ENCODE data around the gene KCNQ5.

DNA sequence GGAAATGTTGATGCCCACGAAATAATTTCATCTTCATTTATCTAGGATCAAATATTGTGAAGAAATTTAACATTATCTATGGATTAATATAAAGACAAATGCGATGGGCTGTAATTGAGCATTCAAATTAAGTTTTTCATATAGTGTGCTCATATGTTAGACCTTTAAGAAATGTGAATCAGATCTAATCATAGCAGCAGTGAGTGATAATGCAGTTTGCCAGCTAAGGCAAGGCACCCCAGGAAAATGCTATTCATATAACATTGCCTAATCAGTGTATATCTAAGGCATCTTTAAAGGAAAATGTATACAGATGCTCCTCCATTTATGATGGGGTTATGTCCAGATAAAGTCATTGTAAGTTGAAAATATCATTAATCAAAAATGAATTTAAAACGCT is 135.2 kb downstream of the KCNQ5 start:
- TF ChIP-seq EP300 (IDR thresholded peaks at IDR 0.05; ENCODE audit: low read depth), result no peak
- TF ChIP-seq, protein P1, sequence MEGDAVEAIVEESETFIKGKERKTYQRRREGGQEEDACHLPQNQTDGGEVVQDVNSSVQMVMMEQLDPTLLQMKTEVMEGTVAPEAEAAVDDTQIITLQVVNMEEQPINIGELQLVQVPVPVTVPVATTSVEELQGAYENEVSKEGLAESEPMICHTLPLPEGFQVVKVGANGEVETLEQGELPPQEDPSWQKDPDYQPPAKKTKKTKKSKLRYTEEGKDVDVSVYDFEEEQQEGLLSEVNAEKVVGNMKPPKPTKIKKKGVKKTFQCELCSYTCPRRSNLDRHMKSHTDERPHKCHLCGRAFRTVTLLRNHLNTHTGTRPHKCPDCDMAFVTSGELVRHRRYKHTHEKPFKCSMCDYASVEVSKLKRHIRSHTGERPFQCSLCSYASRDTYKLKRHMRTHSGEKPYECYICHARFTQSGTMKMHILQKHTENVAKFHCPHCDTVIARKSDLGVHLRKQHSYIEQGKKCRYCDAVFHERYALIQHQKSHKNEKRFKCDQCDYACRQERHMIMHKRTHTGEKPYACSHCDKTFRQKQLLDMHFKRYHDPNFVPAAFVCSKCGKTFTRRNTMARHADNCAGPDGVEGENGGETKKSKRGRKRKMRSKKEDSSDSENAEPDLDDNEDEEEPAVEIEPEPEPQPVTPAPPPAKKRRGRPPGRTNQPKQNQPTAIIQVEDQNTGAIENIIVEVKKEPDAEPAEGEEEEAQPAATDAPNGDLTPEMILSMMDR (IDR thresholded peaks at IDR 0.05), result no peak
- TF ChIP-seq POLR2AphosphoS5 (IDR thresholded peaks at IDR 0.05), result no peak
- TF ChIP-seq POLR2A (IDR thresholded peaks at IDR 0.05), result no peak

All from transverse colon (tissue), 4 donors.